ENCODE results near the gene PKD2L1. TPM values are rescaled to one million over a fixed set of nuclear protein-coding genes. Genes with fewer than 3 reads are reported as not detected.
A peak's percentile ranks its signal among the peaks of the same experiment; 100 is the strongest.

The PKD2L1 gene
- total RNA-seq, 1 donor from 2014 or later, result not detected

GRCh38 chr10:100355086-100355485 is 25.1 kb upstream of the PKD2L1 start:
- Histone ChIP-seq H4K20me1 (ENCODE audit: insufficient read depth, low read length) (peaks cover 91% of the 10 kb centered on the region), H3K4me3 (ENCODE audit: insufficient read depth, low read depth, low read length) (no peak overlapping the region), H3K27ac (ENCODE audit: low read depth, low read length) (no peak overlapping the region), H3K4me1 (ENCODE audit: insufficient read depth, low read length) (peaks cover 15% of the 10 kb centered on the region), H3K9ac (ENCODE audit: low read length) (no peak overlapping the region), H2AFZ (ENCODE audit: low read depth, low read length) (no peak overlapping the region), H3K4me2 (ENCODE audit: low read length) (no peak overlapping the region), H3K27me3 (ENCODE audit: insufficient read depth, low read length) (no peaks in the 10 kb centered on the region), H3K9me3 (ENCODE audit: insufficient read depth, low read depth, low read length) (no peaks in the 10 kb centered on the region), H3K36me3 (ENCODE audit: insufficient read depth, low read length) (peaks cover 80% of the 10 kb centered on the region), H3K79me2 (ENCODE audit: insufficient read depth, low read length) (peaks cover 51% of the 10 kb centered on the region)
- Mint-ChIP-seq H3K36me3 (ENCODE audit: low read depth, unreplicated experiment) (peaks cover 66% of the 10 kb centered on the region), H3K4me1 (ENCODE audit: low read depth, unreplicated experiment) (peaks cover 39% of the 10 kb centered on the region), H3K9me3 (ENCODE audit: unreplicated experiment) (no peaks in the 10 kb centered on the region), H3K27me3 (ENCODE audit: low read depth, unreplicated experiment) (no peaks in the 10 kb centered on the region), H3K4me3 (ENCODE audit: unreplicated experiment) (no peak overlapping the region), H3K27ac (ENCODE audit: unreplicated experiment) (no peak overlapping the region)
- no peak for DNase-seq (ENCODE audit: low read depth)
- no peak for FAIRE-seq
- TF ChIP-seq EZH2 (IDR thresholded peaks at IDR 0.05; ENCODE audit: insufficient read depth, low read length), result no peak
- TF ChIP-seq CTCF (IDR thresholded peaks at IDR 0.05; ENCODE audit: insufficient read depth, low read depth, low read length), result no peak

- no peaks in the 10 kb centered on the region for H3K27me3 ChIP-seq (ENCODE audit: insufficient read depth, low read length)
- Mint-ChIP-seq H3K27me3 (ENCODE audit: low read depth, unreplicated experiment) (no peaks in the 10 kb centered on the region), H3K36me3 (ENCODE audit: low read depth, unreplicated experiment) (peaks cover 66% of the 10 kb centered on the region), H3K4me3 (ENCODE audit: unreplicated experiment) (no peak overlapping the region), H3K27ac (ENCODE audit: unreplicated experiment) (no peak overlapping the region), H3K9me3 (ENCODE audit: unreplicated experiment) (no peaks in the 10 kb centered on the region), H3K4me1 (ENCODE audit: low read depth, unreplicated experiment) (peaks cover 39% of the 10 kb centered on the region)
- H3K36me3 ChIP-seq (ENCODE audit: insufficient read depth, low read length), result peaks cover 81% of the 10 kb centered on the region
- FAIRE-seq (no peak), DNase-seq (ENCODE audit: low read depth) (no peak)
- no peak overlapping the region for H3K4me3 ChIP-seq (ENCODE audit: insufficient read depth, low read depth, low read length)
- peaks cover 91% of the 10 kb centered on the region for H4K20me1 ChIP-seq (ENCODE audit: insufficient read depth, low read length)
- H3K27ac ChIP-seq (ENCODE audit: low read depth, low read length), result no peak overlapping the region
- TF ChIP-seq EZH2 (IDR thresholded peaks at IDR 0.05; ENCODE audit: insufficient read depth, low read length) (no peak), CTCF (IDR thresholded peaks at IDR 0.05; ENCODE audit: insufficient read depth, low read depth, low read length) (no peak)
- H2AFZ ChIP-seq (ENCODE audit: low read depth, low read length), result no peak overlapping the region
- peaks cover 19% of the 10 kb centered on the region for H3K4me1 ChIP-seq (ENCODE audit: insufficient read depth, low read length)
- H3K79me2 ChIP-seq (ENCODE audit: insufficient read depth, low read length), result peaks cover 63% of the 10 kb centered on the region
- no peak overlapping the region for H3K9ac ChIP-seq (ENCODE audit: low read length)
- no peaks in the 10 kb centered on the region for H3K9me3 ChIP-seq (ENCODE audit: insufficient read depth, low read depth, low read length)
- no peak overlapping the region for H3K4me2 ChIP-seq (ENCODE audit: low read length)
Observed at GRCh38 chr10:100353770-100354485, 23.9 kb upstream of the PKD2L1 start.

GRCh38 chr10:100350914-100351485 is 21.0 kb upstream of the PKD2L1 start:
- Mint-ChIP-seq H3K9me3 (ENCODE audit: unreplicated experiment) (no peaks in the 10 kb centered on the region), H3K27ac (ENCODE audit: unreplicated experiment) (peak overlapping the region; percentile 80), H3K27me3 (ENCODE audit: low read depth, unreplicated experiment) (no peaks in the 10 kb centered on the region), H3K36me3 (ENCODE audit: low read depth, unreplicated experiment) (peaks cover 65% of the 10 kb centered on the region), H3K4me3 (ENCODE audit: unreplicated experiment) (peak overlapping the region; percentile 100), H3K4me1 (ENCODE audit: low read depth, unreplicated experiment) (peaks cover 37% of the 10 kb centered on the region)
- FAIRE-seq (no peak), DNase-seq (ENCODE audit: low read depth) (no peak)
- TF ChIP-seq EZH2 (IDR thresholded peaks at IDR 0.05; ENCODE audit: insufficient read depth, low read length) (no peak), CTCF (IDR thresholded peaks at IDR 0.05; ENCODE audit: insufficient read depth, low read depth, low read length) (no peak)
- Histone ChIP-seq H3K79me2 (ENCODE audit: insufficient read depth, low read length) (peaks cover 76% of the 10 kb centered on the region), H3K27ac (ENCODE audit: low read depth, low read length) (no peak overlapping the region), H3K36me3 (ENCODE audit: insufficient read depth, low read length) (peaks cover 62% of the 10 kb centered on the region), H2AFZ (ENCODE audit: low read depth, low read length) (no peak overlapping the region), H3K9ac (ENCODE audit: low read length) (peak overlapping the region; percentile 26), H3K27me3 (ENCODE audit: insufficient read depth, low read length) (no peaks in the 10 kb centered on the region), H3K4me1 (ENCODE audit: insufficient read depth, low read length) (peaks cover 30% of the 10 kb centered on the region), H3K9me3 (ENCODE audit: insufficient read depth, low read depth, low read length) (no peaks in the 10 kb centered on the region), H3K4me2 (ENCODE audit: low read length) (peak overlapping the region; percentile 85), H4K20me1 (ENCODE audit: insufficient read depth, low read length) (peaks cover 86% of the 10 kb centered on the region), H3K4me3 (ENCODE audit: insufficient read depth, low read depth, low read length) (peak overlapping the region; percentile 97)

Measured in astrocyte (in vitro differentiated cells and primary cell).